Peyer's patch (tissue), 4 donors: Measurements from ENCODE around the gene CLCN7. TPM values are rescaled to one million over a fixed set of nuclear protein-coding genes. Genes with fewer than 3 reads are reported as not detected.

Experiments
- DNase-seq, 3 donors: peaks; one replicate each; pipeline ENCODE4 v3.0.0-alpha.2; 2017 to 2019
- H3K27ac ChIP-seq, 4 donors: fragments of 200-600 bp; sonication (generic); one replicate each; pipeline ENCODE4 v1.5.1; 2016 to 2019
- H3K27me3 ChIP-seq, 2 donors: fragments of 200-600 bp; sonication (generic); one replicate each; pipeline ENCODE4 v1.5.1; 2019
- H3K36me3 ChIP-seq, 3 donors: fragments of 200-600 bp; sonication (generic); one replicate each; pipeline ENCODE4 v1.5.1; 2016 to 2019
- H3K4me1 ChIP-seq, 4 donors: fragments of 200-600 bp; sonication (generic); one replicate each; pipeline ENCODE4 v1.5.1; 2016 to 2019
- H3K4me3 ChIP-seq, 4 donors: fragments of 200-600 bp; sonication (generic); 1 replicate in 3 of 4; 2 replicates in 1 of 4; pipeline ENCODE4 v1.5.1; 2016 to 2019; ENCODE audit warnings: mild to moderate bottlenecking in 1 of 4
- H3K9me3 ChIP-seq, 4 donors: fragments of 200-600 bp; sonication (generic); one replicate each; pipeline ENCODE4 v1.5.1; 2016 to 2019; ENCODE audit warnings: mild to moderate bottlenecking in 1 of 4
- CTCF ChIP-seq, 6 experiments: fragments of 450-650 bp in 4 of 6; fragments of 200-600 bp in 2 of 6; sonication (generic) in 1 of 6; IDR thresholded peaks; one replicate each; pipeline ENCODE4 v1.5.1; 2017 to 2019; ENCODE audit warnings: antibody characterized with exemption in 6 of 6, mild to moderate bottlenecking in 3 of 6, moderate library complexity in 1 of 6
- POLR2A ChIP-seq, 2 donors: fragments of 450-650 bp; IDR thresholded peaks; one replicate each; pipeline ENCODE4 v1.5.1; 2017; ENCODE audit warnings: antibody characterized with exemption in 2 of 2, mild to moderate bottlenecking in 2 of 2, moderate library complexity in 2 of 2
- total RNA-seq, 4 donors: library from RNA; depleted of rRNA; stranded (reverse); fragments of >200 nt; gene quantifications; one replicate each; pipeline ENCODE4 v1.1.0, GENCODE V29; 2016

CLCN7 gene
- total RNA-seq, 4 donors from 2014 or later, result 95.1 to 194 (median 105) TPM

GRCh38 chr16:1446296-1447080, 28.3 kb downstream of the CLCN7 start:
- no peak for DNase-seq
- Histone ChIP-seq H3K9me3 (no peaks in the 10 kb centered on the region), H3K4me3 (no peak overlapping the region), H3K27ac (peak overlapping the region in 1 of 4 donors; percentile 88), H3K36me3 (peaks cover 0 to 58% (median 0%) of the 10 kb centered on the region in 3 donors), H3K4me1 (peaks cover 0 to 13% (median 3%) of the 10 kb centered on the region in 4 donors), H3K27me3 (no peaks in the 10 kb centered on the region)
- TF ChIP-seq CTCF (IDR thresholded peaks at IDR 0.05) (no peak), POLR2A (IDR thresholded peaks at IDR 0.05) (no peak)

GRCh38 chr16:1445518-1446203, 29.2 kb downstream of the CLCN7 start:
- Histone ChIP-seq H3K27me3 (no peaks in the 10 kb centered on the region), H3K4me3 (no peak overlapping the region), H3K36me3 (peaks cover 0 to 51% (median 0%) of the 10 kb centered on the region in 3 donors), H3K9me3 (no peaks in the 10 kb centered on the region), H3K4me1 (peaks cover 0 to 13% (median 3%) of the 10 kb centered on the region in 4 donors), H3K27ac (peak overlapping the region in 2 of 4 donors; percentile 57 to 88)
- TF ChIP-seq POLR2A (IDR thresholded peaks at IDR 0.05) (no peak), CTCF (IDR thresholded peaks at IDR 0.05) (no peak)
- DNase-seq, result peak in 1 of 3 donors; percentile 24

DNA sequence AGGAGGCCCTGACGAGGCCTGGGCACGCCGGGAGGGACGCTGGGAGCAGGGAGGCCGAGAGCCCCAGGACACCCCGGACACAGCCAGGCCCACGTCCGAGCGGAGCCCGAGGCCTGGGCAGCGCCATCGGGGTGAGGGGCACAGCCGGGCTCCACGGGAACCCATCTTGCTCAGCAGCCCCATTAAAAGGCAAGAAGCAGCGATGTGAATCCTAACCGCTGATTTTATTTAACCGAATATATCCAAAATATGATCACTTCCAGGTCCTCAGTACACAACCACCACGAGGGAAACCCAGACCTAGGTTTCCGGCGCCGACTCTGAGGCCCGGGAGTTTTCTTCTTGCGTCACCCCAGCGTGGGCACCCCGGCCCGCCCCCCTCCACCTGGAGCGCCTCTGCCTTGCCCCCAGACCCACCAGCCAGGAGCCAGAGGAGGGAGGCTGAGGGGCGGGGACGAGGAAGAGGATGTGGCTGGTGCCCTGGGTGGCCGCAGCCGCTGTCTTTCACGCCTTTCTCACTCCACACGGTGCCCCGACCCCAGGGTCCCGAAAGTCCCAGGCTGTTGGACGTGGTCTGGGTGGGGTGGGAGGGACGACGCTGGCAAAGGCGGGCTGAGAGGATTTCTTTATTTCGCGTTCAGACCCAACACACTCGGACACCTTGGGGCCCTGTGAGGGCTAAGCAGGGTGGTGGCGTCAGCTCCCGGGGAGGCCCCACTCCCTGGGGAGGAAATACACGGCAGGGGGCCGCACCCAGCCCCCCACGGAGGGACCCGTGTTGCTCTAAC, 29.9 kb downstream of the CLCN7 start:
- Histone ChIP-seq H3K27ac (peak overlapping the region in 2 of 4 donors; percentile 57 to 88), H3K36me3 (peaks cover 0 to 44% (median 0%) of the 10 kb centered on the region in 3 donors), H3K9me3 (no peaks in the 10 kb centered on the region), H3K4me1 (peaks cover 0 to 13% (median 3%) of the 10 kb centered on the region in 4 donors), H3K27me3 (no peaks in the 10 kb centered on the region), H3K4me3 (no peak overlapping the region)
- no peak for TF ChIP-seq POLR2A (IDR thresholded peaks at IDR 0.05)
- no peak for TF ChIP-seq CTCF (IDR thresholded peaks at IDR 0.05)
- DNase-seq, result peak in 1 of 3 donors; percentile 25

GRCh38 chr16:1443980-1444729, 30.7 kb downstream of the CLCN7 start, which contains the start of gene CCDC154:
Gene CCDC154 (minus strand): TSS chr16:1444556. CDS start chr16:1444322, 234 bp downstream.
- no peak for DNase-seq
- TF ChIP-seq CTCF (IDR thresholded peaks at IDR 0.05) (no peak), POLR2A (IDR thresholded peaks at IDR 0.05) (no peak)

More at GRCh38 chr16:1443980-1444729, 30.7 kb downstream of the CLCN7 start, which contains the start of gene CCDC154:
- H3K9me3 ChIP-seq, result no peaks in the 10 kb centered on the region
- peaks cover 0 to 13% (median 3%) of the 10 kb centered on the region in 4 donors for H3K4me1 ChIP-seq
- H3K27me3 ChIP-seq, result no peaks in the 10 kb centered on the region
- peak within 1 kb of the TSS in 2 of 4 donors; percentile 57 to 88 for H3K27ac ChIP-seq
- H3K4me3 ChIP-seq, result no peak within 1 kb of the TSS
- H3K36me3 ChIP-seq, result peaks cover 0 to 36% (median 0%) of the 10 kb centered on the region in 3 donors
